Right lobe of liver (tissue), 4 donors: Measurements from ENCODE around the gene ATP1A3.

Experiments
- CTCF ChIP-seq, 4 donors: fragments of 200-600 bp in 3 of 4; fragments of 450-650 bp in 1 of 4; IDR thresholded peaks; one replicate each; pipeline versions ENCODE4 v1.5.1 to v1.8.0; 2016 to 2022; ENCODE audit warnings: antibody characterized with exemption in 4 of 4, mild to moderate bottlenecking in 2 of 4
- POLR2A ChIP-seq: fragments of 450-650 bp; IDR thresholded peaks from one replicate; pipeline ENCODE4 v1.6.1; 2017; ENCODE audit warnings: antibody characterized with exemption, mild to moderate bottlenecking
- donor health status: DM: no; HTN: no; CAD: no.
- donor health status: DM: no; HTN: no; CAD: no.
- donor health status: DM: no; HTN: yes; CAD: no.

- TF ChIP-seq CTCF (IDR thresholded peaks at IDR 0.05) (no peak), POLR2A (no peak)
Measured at GRCh38 chr19:41937525-41938468, 56.2 kb downstream of the ATP1A3 start.
